AML-193 (cell line): Measurements from ENCODE around the gene RPA3.

ENCODE experiments used
- DNase-seq, 2 experiments: peaks; one replicate each; lab custom pipeline; 2025; lab: John Stamatoyannopoulos, UW

RPA3 gene

DNA sequence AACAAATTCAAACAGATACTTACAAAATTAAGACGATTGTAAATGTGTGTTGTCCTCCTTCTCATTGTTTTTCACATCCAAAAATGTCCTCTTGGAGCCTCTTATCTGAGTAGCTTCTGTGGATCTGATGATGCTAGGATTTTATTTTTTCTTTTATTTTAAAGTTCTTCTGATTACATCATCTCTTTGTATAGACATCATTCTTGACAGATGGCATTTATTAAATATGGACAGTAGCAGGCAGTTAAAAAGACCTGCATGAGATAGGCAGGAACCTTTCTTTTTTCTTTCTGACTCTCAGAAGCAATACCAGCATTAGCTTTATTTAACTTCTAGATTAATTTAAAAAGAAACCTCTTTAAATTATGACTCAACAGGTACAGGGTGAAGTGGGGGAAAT, at the start of gene RPA3:
Gene RPA3, minus strand, starts transcription at position 116 of the 400 bp plus-strand sequence. CDS start 78,189 bp downstream, outside the sequence.
- DNase-seq: no peak

- DNase-seq: no peak
These were observed 48.3 kb upstream of the RPA3 start for GRCh38 chr7:7766671-7767070.

DNA sequence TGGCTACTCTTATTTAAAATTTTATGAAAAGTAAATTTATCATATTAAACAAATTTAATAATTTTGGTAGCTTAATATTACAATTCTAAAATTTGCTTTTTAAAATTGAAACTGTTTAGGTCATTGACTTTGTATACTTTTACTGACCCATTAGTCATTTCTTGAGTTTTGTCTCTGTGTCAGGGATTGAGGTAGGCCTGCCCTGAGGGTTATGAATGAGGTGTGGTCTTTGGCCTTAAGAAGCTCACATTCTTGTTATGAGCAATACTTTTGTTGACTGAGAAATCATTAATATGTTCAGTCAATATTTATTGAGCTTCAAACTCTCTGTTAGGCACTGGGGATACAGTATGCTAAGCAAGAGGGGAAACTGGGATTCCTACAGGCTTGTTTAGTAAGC, 47.0 kb upstream of the RPA3 start:
- DNase-seq: no peak

- peak in 1 of 2 experiments; percentile 8 for DNase-seq
These were observed 46.4 kb upstream of the RPA3 start for GRCh38 chr7:7764520-7765396.

DNA sequence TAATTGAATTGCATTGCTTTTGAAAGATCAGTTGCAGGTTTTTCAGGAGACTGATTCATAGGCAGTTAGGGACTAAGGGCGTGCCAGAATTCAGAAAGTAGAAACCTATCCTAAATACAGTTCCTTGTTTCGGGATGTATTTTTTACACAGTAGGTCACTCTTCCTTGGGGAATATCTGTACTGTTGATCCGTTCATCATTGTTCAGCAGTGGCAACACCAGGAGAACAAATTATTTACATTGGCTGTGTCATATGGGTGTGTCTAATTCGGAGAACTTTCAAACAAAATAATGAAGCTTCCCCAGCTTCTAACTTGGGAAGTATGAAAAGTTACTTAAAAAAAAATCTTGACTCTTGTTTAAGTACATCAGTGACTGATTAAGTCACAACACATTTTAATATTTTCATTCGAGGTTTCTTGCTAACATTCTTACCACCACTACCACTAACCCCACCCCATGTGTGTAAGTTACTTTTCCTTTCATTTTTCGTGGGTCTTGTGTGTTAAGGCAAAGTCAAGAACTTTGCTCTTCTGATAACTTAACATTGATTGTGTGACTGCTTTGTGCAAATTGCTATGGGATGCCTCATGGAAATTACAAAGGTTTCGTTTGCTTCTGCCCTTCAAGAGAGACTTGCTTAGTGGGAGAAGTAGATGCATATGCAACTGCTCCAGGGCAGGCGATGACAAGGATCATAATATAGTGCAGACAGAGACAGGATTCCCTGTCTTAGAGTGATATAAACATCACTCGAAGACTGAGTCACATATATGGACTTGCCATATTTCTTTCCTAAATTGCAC, 43.8 kb upstream of the RPA3 start:
- DNase-seq: peak; percentile 19 to 37

- peak; percentile 59 to 64 for DNase-seq
These were observed 43.0 kb upstream of the RPA3 start for GRCh38 chr7:7761340-7761973.

DNA sequence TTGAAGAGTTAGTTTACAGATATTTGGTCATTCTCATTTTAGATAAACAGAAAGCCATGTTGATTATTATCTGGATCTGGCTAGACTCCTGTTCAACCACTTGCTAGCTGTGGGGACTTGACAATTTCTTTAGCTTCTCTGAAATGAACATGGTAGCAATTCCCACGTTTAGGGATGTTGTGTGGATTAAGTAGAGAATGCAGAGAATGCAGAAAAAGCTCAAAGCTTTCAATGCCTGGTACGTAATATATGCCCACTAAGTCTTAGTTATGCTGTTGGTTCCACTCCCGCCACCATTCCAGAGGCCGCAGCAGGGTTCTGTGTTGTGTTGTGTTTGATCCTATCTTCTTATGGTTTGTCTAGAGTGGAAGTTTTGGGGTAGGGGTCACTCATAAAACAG, 39.2 kb upstream of the RPA3 start:
- DNase-seq: no peak

DNA sequence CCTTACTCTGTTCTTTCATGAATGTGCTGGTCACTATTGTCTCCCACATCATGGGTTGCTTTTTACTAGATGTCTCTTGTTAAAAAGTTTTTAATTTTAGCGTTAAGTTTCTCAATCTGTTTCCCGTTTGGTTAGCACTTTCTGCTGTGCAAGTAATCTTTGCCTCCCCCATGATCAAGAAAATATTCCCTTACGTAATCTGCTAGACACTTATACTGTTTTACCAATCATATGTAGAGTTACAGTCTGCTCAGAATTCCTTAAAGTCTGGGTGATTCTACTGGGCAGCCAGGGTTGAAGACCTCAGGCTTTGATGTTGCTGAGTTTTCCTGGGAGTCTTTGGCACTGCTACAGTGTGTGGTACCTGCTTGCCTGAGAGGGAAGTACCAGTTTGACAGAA, 38.2 kb upstream of the RPA3 start:
- DNase-seq: no peak

- DNase-seq: no peak
These were observed 33.1 kb upstream of the RPA3 start for GRCh38 chr7:7751243-7752092.

- DNase-seq: no peak
These were observed 32.3 kb upstream of the RPA3 start for GRCh38 chr7:7750571-7751242.

GRCh38 chr7:7746458-7746857, 28.1 kb upstream of the RPA3 start:
- no peak for DNase-seq

DNA sequence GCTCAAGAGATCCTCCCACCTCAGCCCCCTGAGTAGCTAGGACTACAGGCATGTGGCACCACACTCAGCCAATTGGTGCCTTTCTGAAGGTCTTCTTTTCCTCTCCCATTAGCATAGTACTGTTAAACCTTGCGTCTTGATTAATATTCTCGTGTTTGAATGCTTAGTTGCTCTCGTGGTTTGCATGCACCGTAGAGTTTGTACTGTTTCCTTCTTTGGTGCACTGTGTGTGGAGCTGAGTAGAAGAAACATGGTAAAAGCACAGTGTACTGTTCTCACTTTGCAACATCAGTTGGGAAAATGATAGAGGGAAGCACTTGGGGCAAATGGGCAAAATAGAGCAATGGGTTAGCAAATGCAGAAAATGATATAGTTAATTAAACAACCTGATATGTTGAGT, 27.6 kb upstream of the RPA3 start:
- no peak for DNase-seq

DNA sequence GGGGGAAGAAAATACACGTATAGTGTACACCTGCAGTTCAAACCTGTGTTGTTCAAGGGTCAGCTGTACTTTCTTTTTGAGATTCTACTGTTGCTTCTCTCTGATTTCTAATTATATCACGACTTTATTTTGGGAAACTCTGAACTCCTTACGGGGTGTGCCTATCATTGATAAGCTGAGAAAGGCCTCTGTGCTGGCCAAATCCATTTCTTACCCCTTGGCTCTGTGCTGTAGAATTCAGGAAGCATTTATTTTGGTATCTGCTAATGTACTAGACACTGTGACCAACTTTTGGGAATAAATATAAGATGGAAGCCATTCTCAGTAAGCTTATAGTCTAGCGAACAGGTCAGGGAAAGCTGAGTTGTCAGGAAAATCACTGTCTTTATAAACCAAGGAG, 26.9 kb upstream of the RPA3 start:
- no peak for DNase-seq

GRCh38 chr7:7742223-7742622, 23.8 kb upstream of the RPA3 start:
- no peak for DNase-seq

DNA sequence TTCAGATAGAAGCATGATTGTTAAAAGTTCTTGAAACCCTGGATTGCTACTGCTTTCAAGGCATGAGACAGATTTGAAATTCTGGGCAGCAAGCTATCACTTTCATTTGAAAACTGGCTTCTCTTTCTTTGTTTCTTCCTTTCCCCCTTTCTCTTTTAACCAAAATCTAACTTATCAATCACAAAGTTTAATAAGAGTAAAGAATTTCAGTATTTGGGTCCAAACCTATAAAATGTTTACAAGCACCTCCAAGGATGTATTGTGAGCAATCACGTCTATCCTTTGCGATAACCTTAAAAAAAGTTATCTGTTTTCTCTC, 21.6 kb upstream of the RPA3 start:
- no peak for DNase-seq

GRCh38 chr7:7739204-7740036, 21.0 kb upstream of the RPA3 start:
- DNase-seq: no peak

DNA sequence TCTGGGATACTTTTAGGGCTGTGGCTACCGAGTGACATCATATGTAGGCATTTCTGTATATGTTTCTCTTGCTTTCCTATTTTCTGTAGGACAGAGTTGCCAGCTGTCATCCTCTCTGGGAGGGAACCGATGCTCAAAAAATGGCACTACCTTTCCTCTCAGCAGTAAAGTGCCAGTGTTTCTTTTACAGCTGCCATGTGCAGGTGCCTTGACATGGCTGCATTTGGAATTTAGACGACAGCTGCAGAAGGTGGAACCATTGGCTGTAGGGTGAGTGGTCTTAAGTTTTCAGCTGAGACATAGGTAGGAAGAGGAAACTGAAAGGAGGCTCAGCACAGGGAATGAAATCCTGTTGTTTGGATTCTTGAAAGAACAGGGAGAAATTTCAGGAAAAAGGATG, 20.2 kb upstream of the RPA3 start:
- DNase-seq: no peak

- no peak for DNase-seq
These were observed 19.8 kb upstream of the RPA3 start for GRCh38 chr7:7738177-7738576.

DNA sequence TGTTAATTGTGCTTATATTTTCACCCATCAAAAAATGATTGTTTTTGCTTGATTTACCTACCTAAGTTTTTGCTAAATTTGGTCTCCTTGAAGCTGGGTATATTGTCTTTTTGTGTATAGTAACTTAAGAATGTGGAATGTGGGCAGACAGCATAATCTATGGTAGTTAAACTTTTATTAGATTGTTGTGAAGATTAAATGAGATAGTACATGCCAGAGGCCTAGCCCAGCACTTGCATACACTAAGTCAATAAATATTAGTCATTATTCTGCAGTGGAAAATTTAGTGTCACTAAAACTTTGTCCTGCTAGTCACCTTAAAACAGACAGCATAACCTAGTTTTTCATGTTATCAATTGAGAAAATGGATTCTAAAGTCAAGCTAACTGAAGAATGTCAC, 19.3 kb upstream of the RPA3 start:
- no peak for DNase-seq

- no peak for DNase-seq
These were observed 18.3 kb upstream of the RPA3 start for GRCh38 chr7:7736671-7737070.
